Skeletal muscle tissue (tissue), 4 donors: ENCODE measurements around the gene THY1. TPM values are rescaled to one million over a fixed set of nuclear protein-coding genes. Genes with fewer than 3 reads are reported as not detected.

ENCODE experiments used
- H3K27ac ChIP-seq: one replicate; pipeline ENCODE4 v1.7.0; 2013; ENCODE audit warnings: mild to moderate bottlenecking, low read depth, low read length, inconsistent platforms
- H3K27me3 ChIP-seq, 3 donors: one replicate each; pipeline ENCODE4 v1.7.0; 2013; ENCODE audit warnings: low read length in 3 of 3; ENCODE audit not compliant: control insufficient read depth in 3 of 3, insufficient read depth in 3 of 3
- H3K36me3 ChIP-seq, 3 donors: one replicate each; pipeline ENCODE4 v1.7.0; 2013; ENCODE audit warnings: low read length in 3 of 3; ENCODE audit not compliant: control insufficient read depth in 3 of 3, insufficient read depth in 3 of 3
- H3K4me1 ChIP-seq, 3 donors: one replicate each; pipeline ENCODE4 v1.7.0; 2013; ENCODE audit warnings: low read length in 3 of 3, mild to moderate bottlenecking in 3 of 3; ENCODE audit not compliant: control insufficient read depth in 3 of 3, insufficient read depth in 3 of 3
- H3K4me3 ChIP-seq, 3 donors: one replicate each; pipeline ENCODE4 v1.7.0; 2013; ENCODE audit warnings: low read length in 3 of 3
- H3K9ac ChIP-seq, 3 donors: one replicate each; pipeline ENCODE4 v1.7.0; 2013; ENCODE audit warnings: low read length in 3 of 3, mild to moderate bottlenecking in 3 of 3, moderate library complexity in 2 of 3, low read depth in 1 of 3
- H3K9me3 ChIP-seq, 3 donors: one replicate each; pipeline ENCODE4 v1.7.0; 2013; ENCODE audit warnings: low read length in 3 of 3; ENCODE audit not compliant: control insufficient read depth in 3 of 3
- total RNA-seq: library from RNA; depleted of rRNA; stranded (reverse); fragments of >200 nt; gene quantifications from one replicate; pipeline ENCODE4 v1.2.3, GENCODE V29; 2014
- donor health status: Osteomylitis.

Gene THY1
- total RNA-seq, 1 donor from 2014 or later: 19.8 TPM

GRCh38 chr11:119380160-119380826, 42.7 kb downstream of the THY1 start:
- peak overlapping the region; percentile 67 to 89 (median 84) for H3K4me3 ChIP-seq

DNA sequence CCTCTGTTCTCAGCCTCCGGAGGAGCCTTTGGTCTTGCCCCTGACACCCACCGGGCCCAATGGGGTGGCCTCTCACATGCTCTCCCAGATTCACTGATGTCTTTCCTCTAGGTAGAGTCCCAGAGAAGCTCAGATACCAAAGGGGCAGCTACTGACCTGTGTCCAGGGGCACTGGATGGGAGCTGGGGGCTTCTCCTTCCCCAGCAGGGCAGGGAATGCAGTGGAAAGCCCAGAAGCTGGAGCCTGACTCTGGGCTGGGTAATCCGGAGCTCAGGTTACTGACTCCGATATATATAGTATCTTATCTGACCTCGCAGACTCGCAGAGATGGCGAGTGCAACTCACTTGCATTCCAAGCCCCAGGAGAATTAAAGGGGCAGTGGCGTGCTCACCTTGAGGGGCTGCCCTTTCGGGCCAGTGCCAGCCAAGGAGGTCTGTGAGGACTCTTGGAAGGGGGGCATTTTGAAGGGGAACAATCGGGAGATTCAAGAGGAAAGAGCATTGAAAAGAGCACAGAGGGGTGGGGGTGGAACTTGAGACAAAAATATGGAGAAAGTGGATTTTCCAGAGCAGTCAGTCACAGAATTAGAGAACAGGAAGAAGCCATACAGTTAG, 44.0 kb downstream of the THY1 start:
- H3K9me3 ChIP-seq: no peaks in the 10 kb centered on the region
- peaks cover 61 to 68% (median 61%) of the 10 kb centered on the region in 3 donors for H3K4me1 ChIP-seq
- H3K4me3 ChIP-seq: peak overlapping the region; percentile 87 to 92 (median 89)
- H3K36me3 ChIP-seq: peaks cover 0 to 10% (median 0%) of the 10 kb centered on the region in 3 donors
- no peaks in the 10 kb centered on the region for H3K27me3 ChIP-seq
- H3K27ac ChIP-seq: peak overlapping the region; percentile 100
- peak overlapping the region; percentile 98 to 100 (median 100) for H3K9ac ChIP-seq

More at GRCh38 chr11:119380160-119380826, 42.7 kb downstream of the THY1 start:
- Histone ChIP-seq H3K27me3 (no peaks in the 10 kb centered on the region), H3K36me3 (peaks cover 0 to 10% (median 0%) of the 10 kb centered on the region in 3 donors), H3K4me1 (peaks cover 47 to 55% (median 48%) of the 10 kb centered on the region in 3 donors), H3K27ac (peak overlapping the region; percentile 100), H3K9me3 (no peaks in the 10 kb centered on the region), H3K9ac (peak overlapping the region; percentile 78 to 90 (median 85))

- H3K9me3 ChIP-seq: no peaks in the 10 kb centered on the region
- no peaks in the 10 kb centered on the region for H3K27me3 ChIP-seq
- peaks cover 69 to 76% (median 70%) of the 10 kb centered on the region in 3 donors for H3K4me1 ChIP-seq
- H3K9ac ChIP-seq: peak overlapping the region; percentile 98 to 100 (median 100)
- peaks cover 0 to 16% (median 0%) of the 10 kb centered on the region in 3 donors for H3K36me3 ChIP-seq
- H3K27ac ChIP-seq: peak overlapping the region; percentile 100
- peak overlapping the region; percentile 87 to 92 (median 89) for H3K4me3 ChIP-seq
These were observed 44.9 kb downstream of the THY1 start for GRCh38 chr11:119377961-119378667.

- H3K9ac ChIP-seq: peak overlapping the region; percentile 98 to 100 (median 100)
- H3K4me1 ChIP-seq: peaks cover 77 to 84% (median 77%) of the 10 kb centered on the region in 3 donors
- H3K9me3 ChIP-seq: no peaks in the 10 kb centered on the region
- no peaks in the 10 kb centered on the region for H3K27me3 ChIP-seq
- H3K4me3 ChIP-seq: peak overlapping the region; percentile 87 to 92 (median 89)
- peaks cover 0 to 21% (median 0%) of the 10 kb centered on the region in 3 donors for H3K36me3 ChIP-seq
- peak overlapping the region; percentile 100 for H3K27ac ChIP-seq
These were observed 45.7 kb downstream of the THY1 start for GRCh38 chr11:119377112-119377901.

DNA sequence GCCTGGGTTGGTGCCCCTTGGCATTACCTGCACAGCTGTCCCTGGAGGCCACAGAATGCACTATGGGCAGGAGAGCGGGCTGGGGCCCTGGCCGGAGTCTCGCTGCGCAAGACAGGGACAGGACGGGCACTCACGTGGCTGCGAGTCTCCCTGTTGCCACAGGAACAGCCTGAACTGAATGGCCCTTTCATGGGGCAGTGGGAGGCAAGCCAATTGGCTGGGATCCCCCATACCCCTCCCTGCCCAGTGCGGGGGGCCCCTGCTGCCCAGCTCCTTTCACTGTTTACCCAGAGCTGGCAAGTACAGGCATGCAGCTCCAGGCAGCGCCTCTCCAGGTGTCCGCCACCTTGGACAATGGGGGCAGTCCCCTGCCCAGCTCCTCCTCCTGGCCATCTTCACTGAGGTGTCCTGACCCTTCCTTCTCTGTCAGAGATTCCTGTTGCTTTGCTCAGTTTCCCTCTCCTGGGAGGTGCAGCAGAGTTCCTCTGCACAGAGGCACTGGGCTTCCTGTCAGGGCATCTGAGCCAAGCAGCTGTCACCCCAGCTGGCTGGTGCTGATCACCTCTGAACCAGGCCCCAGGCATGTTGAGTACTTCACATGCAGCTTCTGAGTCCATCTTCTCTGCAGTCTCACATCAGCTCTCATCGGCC, 46.6 kb downstream of the THY1 start:
- Histone ChIP-seq H3K9ac (peak overlapping the region; percentile 88 to 100 (median 100)), H3K9me3 (no peaks in the 10 kb centered on the region), H3K27ac (peak overlapping the region; percentile 100), H3K36me3 (peaks cover 0 to 21% (median 0%) of the 10 kb centered on the region in 3 donors), H3K27me3 (no peaks in the 10 kb centered on the region), H3K4me1 (peaks cover 80 to 87% (median 80%) of the 10 kb centered on the region in 3 donors), H3K4me3 (peak overlapping the region; percentile 87 to 92 (median 89))

GRCh38 chr11:119375337-119376196, 47.4 kb downstream of the THY1 start:
- Histone ChIP-seq H3K36me3 (peaks cover 0 to 21% (median 0%) of the 10 kb centered on the region in 3 donors), H3K9ac (peak overlapping the region; percentile 88 to 100 (median 100)), H3K4me3 (peak overlapping the region; percentile 87 to 92 (median 89)), H3K4me1 (peaks cover 80 to 87% (median 81%) of the 10 kb centered on the region in 3 donors), H3K27me3 (no peaks in the 10 kb centered on the region), H3K9me3 (no peaks in the 10 kb centered on the region), H3K27ac (peak overlapping the region; percentile 100)

- peak overlapping the region; percentile 87 to 92 (median 89) for H3K4me3 ChIP-seq
- no peaks in the 10 kb centered on the region for H3K27me3 ChIP-seq
- peaks cover 82 to 87% (median 83%) of the 10 kb centered on the region in 3 donors for H3K4me1 ChIP-seq
- no peaks in the 10 kb centered on the region for H3K9me3 ChIP-seq
- H3K36me3 ChIP-seq: peaks cover 0 to 21% (median 0%) of the 10 kb centered on the region in 3 donors
- peak overlapping the region; percentile 100 for H3K27ac ChIP-seq
- peak overlapping the region; percentile 80 to 100 (median 100) for H3K9ac ChIP-seq
These were observed 48.2 kb downstream of the THY1 start for GRCh38 chr11:119374632-119375336.
